Calu3 (cell line): ENCODE results near the gene CEND1. TPM values are rescaled to one million over a fixed set of nuclear protein-coding genes. Genes with fewer than 3 reads are reported as not detected.

Source experiments
- BruUV-seq: library from RNA; stranded (reverse); fragments of 400-500 nt; replicated peaks from 2 replicates; lab custom pipeline; 2021; lab: Mats Ljungman, UMichigan
- CTCF ChIA-PET: fragments of 300-600 bp; sonication (Branson Sonifier 250); formaldehyde crosslinking; loops from one replicate; lab custom pipeline; 2022; ENCODE audit warnings: antibody characterized with exemption; lab: Charles Lee
- DNase-seq: peaks from one replicate; pipeline ENCODE4 v3.0.0; 2022
- H3K27ac Mint-ChIP-seq: one replicate; pipeline ENCODE4 v1.8.0; 2022; ENCODE audit warnings: mixed read lengths; ENCODE audit not compliant: unreplicated experiment
- H3K27me3 Mint-ChIP-seq: one replicate; pipeline ENCODE4 v1.8.0; 2022; ENCODE audit warnings: mixed read lengths; ENCODE audit not compliant: unreplicated experiment
- H3K36me3 Mint-ChIP-seq: one replicate; pipeline ENCODE4 v1.8.0; 2022; ENCODE audit warnings: mild to moderate bottlenecking, moderate library complexity, mixed read lengths; ENCODE audit not compliant: insufficient read depth, unreplicated experiment
- H3K4me1 Mint-ChIP-seq: one replicate; pipeline ENCODE4 v1.8.0; 2022; ENCODE audit warnings: mild to moderate bottlenecking, low read depth, mixed read lengths; ENCODE audit not compliant: unreplicated experiment
- H3K4me3 Mint-ChIP-seq: one replicate; pipeline ENCODE4 v1.8.0; 2022; ENCODE audit warnings: mild to moderate bottlenecking, low read depth, moderate library complexity, mixed read lengths; ENCODE audit not compliant: unreplicated experiment
- H3K9me3 Mint-ChIP-seq: one replicate; pipeline ENCODE4 v1.8.0; 2022; ENCODE audit warnings: low read depth, mixed read lengths; ENCODE audit not compliant: unreplicated experiment
- intact Hi-C: fragments of 100-400 bp; cut with micrococcal nuclease; formaldehyde crosslinking; loops from one replicate; pipeline ENCODE4 v1.10.0; 2022; ENCODE audit not compliant: unreplicated experiment
- total RNA-seq: library from RNA; stranded (reverse); gene quantifications from 2 replicates; pipeline ENCODE4 v1.2.3, GENCODE V29; 2022
- TF ChIP-seq, protein P1 (sequence below): fragments of 200-600 bp; IDR thresholded peaks from one replicate; pipeline ENCODE4 v1.8.0; 2022; ENCODE audit warnings: antibody characterized with exemption; ENCODE audit not compliant: unreplicated experiment

CEND1 gene
- total RNA-seq, 1 experiment from 2014 or later = not detected

DNA sequence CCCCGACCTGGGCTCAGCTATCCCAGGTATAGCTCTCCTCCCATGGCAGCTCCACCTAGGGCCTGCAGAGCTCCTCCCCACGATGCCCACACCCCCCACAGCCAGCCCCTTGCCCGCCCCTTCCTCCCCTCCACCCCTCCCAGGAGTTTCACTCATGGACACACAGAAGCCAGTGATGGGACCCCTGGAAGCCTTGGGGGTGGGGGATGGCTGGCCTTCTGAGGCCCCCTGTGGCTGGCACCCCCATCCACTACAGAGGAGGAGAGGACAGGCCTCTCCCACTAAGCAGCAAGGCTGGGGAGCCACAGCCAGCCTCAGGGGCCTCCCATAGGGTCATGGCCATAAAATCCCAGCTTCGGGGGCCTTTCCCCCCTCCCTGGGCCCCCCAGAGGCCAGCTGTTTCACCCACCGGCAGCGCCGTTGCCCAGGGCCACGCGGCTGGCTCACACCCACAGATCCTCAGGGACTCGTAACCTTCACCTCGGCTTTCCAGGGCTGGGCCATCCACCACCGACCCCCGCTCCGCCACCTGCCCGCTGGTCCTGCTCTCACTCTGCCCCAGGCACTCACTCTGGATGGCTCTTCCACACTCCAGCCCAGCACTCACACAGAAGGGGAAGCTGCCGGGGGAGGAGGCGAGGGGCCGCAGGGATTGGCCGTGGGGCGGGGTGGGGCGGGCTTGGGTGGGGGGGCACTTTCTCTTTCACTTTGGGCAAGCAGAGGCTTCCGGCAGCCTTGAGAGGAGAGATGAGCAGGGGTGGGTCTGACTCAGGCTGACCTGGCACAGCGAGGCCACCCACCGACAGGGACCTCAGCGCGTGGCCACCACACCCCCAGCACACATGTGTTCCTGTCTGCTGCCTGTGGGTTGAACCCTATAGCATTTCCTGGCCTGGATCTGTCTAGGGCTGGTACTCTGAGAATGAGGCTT lies 6.0 kb upstream of the CEND1 start:
- Mint-ChIP-seq H3K4me3 (peak overlapping the region; percentile 83), H3K36me3 (peaks cover 68% of the 10 kb centered on the region), H3K4me1 (no peaks in the 10 kb centered on the region), H3K9me3 (no peaks in the 10 kb centered on the region), H3K27ac (peak overlapping the region; percentile 78), H3K27me3 (no peaks in the 10 kb centered on the region)
- peak; percentile 65 for DNase-seq
- intact Hi-C loops = no loop called here
- TF ChIP-seq, protein P1, sequence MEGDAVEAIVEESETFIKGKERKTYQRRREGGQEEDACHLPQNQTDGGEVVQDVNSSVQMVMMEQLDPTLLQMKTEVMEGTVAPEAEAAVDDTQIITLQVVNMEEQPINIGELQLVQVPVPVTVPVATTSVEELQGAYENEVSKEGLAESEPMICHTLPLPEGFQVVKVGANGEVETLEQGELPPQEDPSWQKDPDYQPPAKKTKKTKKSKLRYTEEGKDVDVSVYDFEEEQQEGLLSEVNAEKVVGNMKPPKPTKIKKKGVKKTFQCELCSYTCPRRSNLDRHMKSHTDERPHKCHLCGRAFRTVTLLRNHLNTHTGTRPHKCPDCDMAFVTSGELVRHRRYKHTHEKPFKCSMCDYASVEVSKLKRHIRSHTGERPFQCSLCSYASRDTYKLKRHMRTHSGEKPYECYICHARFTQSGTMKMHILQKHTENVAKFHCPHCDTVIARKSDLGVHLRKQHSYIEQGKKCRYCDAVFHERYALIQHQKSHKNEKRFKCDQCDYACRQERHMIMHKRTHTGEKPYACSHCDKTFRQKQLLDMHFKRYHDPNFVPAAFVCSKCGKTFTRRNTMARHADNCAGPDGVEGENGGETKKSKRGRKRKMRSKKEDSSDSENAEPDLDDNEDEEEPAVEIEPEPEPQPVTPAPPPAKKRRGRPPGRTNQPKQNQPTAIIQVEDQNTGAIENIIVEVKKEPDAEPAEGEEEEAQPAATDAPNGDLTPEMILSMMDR = no peak
- no TSS peak for BruUV-seq
- CTCF ChIA-PET = interaction anchor here (0.7 to 1.1 kb wide), 3 partner anchors 10 to 20 kb away, joined by 4 to 5 read pairs (median 4); no protein-coding TSS in a partner anchor

DNA sequence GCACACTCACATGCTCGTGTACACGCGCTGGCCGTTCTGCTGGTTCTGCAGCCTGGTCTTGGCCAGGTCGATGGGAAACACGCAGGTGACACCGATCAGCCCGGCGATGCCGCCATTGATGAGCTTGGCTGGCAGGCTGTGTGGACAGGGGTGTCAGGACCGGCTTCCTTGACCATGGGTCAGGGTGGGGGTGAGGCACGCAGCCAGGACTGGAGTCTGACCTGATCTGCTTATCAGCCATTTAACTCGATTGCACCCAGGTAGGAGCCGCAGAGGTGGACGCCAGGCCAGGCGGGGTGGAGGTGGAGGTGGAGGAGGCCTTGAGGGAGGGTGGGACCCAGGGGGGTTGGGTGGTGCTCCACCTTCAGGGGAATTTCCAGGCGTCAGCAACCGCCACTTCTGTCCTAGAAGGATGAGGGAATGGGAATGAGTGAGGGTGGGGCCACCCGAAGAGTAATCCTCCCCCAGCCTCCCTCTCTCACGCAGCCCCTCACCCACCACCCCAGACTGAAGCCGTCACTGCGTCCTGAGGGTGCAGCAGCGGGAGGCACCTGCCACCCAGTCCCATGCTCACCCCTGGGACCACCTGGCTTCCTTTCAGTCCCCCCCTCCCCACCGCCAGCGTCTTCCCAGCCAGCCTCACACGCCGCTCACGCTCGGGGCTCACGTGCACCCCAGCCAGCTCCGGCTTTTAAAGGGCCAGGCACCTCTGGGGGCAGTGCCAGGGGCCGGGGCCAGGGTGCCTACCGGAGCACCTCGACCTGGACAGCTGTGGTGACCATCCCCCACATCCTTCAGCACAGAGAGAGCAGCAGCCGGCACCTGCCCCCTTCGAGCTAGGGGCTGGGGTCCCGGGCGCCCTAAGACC lies 5.1 kb upstream of the CEND1 start:
- Mint-ChIP-seq H3K9me3 (no peaks in the 10 kb centered on the region), H3K36me3 (peaks cover 67% of the 10 kb centered on the region), H3K4me3 (peak overlapping the region; percentile 83), H3K27ac (peak overlapping the region; percentile 42), H3K4me1 (no peaks in the 10 kb centered on the region), H3K27me3 (no peaks in the 10 kb centered on the region)
- intact Hi-C loops = no loop called here
- TF ChIP-seq, protein P1 = no peak
- BruUV-seq = no TSS peak
- peak; percentile 42 for DNase-seq
- CTCF ChIA-PET = interaction anchor here (0.7 to 1.1 kb wide), 3 partner anchors 9 to 20 kb away, joined by 4 to 5 read pairs (median 4); no protein-coding TSS in a partner anchor

DNA sequence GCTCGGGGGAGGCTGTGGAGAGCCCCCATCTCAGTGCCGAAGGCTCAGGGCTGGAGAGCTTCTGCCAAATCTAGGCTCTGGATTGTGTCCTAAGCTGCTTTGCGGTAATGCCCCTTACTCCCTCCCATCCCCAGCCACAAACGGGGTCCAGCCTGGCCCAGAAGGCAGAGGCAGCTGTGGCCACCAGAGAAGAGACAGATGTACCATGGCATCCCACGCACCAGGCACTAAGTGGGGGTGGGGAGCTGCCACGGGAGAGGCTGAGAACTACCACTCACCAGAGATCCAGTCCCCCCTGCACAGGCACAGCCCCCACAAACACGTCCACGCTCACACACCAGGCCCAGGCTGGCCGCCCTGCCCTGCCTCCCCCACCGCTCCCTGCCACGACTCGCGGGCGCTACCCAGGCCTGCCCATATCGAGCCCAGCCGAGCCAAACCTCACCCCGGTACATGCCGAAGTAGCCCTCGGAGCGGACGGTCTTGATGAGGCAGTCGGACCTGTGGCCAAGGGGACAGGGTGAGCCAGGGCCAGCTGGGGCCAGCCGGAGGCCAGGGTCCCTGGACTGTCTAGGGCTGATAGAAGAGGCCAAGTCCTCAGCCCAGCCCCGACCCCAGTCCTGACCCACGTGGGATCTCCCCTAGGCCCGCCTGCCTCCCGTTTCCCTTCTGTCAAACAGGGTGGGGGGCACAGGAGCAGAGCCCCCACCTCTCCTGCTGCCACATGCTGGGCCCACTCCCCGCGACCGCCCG lies 4.3 kb upstream of the CEND1 start:
- Mint-ChIP-seq H3K9me3 (no peaks in the 10 kb centered on the region), H3K4me1 (no peaks in the 10 kb centered on the region), H3K27me3 (no peaks in the 10 kb centered on the region), H3K36me3 (peaks cover 63% of the 10 kb centered on the region), H3K27ac (no peak overlapping the region), H3K4me3 (peak overlapping the region; percentile 83)
- no peak for DNase-seq
- CTCF ChIA-PET = no interaction called here
- TSS peak; percentile 6 for BruUV-seq
- intact Hi-C loops = no loop called here
- TF ChIP-seq, protein P1 = no peak

DNA sequence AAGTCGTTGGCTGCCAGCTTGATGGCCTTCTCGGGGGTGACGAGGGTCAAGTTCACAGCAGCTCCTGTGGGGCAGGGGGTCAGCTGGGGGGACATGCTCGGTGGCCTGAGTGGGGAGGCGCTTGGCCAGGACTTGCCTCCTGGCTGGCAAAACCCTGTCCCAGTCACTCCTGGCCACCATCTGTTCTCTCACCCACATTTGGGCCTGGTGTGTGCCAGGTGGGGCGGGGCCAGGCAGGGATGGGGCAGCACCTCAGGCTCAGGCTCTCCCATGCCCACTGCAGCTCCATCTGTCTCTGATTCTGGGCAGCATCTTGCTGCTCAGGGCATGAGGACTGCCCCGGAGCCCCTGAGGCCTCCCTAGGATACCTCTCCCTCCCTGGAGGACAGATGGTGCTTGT lies 3.7 kb upstream of the CEND1 start:
- Mint-ChIP-seq H3K27ac (no peak overlapping the region), H3K4me3 (no peak overlapping the region), H3K36me3 (peaks cover 67% of the 10 kb centered on the region), H3K4me1 (no peaks in the 10 kb centered on the region), H3K27me3 (no peaks in the 10 kb centered on the region), H3K9me3 (no peaks in the 10 kb centered on the region)
- intact Hi-C loops = no loop called here
- CTCF ChIA-PET = no interaction called here
- TF ChIP-seq, protein P1 = no peak
- no TSS peak for BruUV-seq
- no peak for DNase-seq
